Astrocyte (in vitro differentiated cells and primary cell): Measurements from ENCODE around the gene NGFR.

Source experiments
- EZH2 ChIP-seq: IDR thresholded peaks from 2 replicates; pipeline ENCODE4 v1.6.1; 2012; ENCODE audit warnings: mild to moderate bottlenecking, low read length, inconsistent platforms; ENCODE audit not compliant: insufficient read depth
- TF ChIP-seq, protein P1 (sequence below): IDR thresholded peaks from 2 replicates; pipeline ENCODE4 v1.5.1; 2011; ENCODE audit warnings: low read depth, mild to moderate bottlenecking, inconsistent platforms, low read length, moderate library complexity; ENCODE audit not compliant: insufficient read depth

DNA sequence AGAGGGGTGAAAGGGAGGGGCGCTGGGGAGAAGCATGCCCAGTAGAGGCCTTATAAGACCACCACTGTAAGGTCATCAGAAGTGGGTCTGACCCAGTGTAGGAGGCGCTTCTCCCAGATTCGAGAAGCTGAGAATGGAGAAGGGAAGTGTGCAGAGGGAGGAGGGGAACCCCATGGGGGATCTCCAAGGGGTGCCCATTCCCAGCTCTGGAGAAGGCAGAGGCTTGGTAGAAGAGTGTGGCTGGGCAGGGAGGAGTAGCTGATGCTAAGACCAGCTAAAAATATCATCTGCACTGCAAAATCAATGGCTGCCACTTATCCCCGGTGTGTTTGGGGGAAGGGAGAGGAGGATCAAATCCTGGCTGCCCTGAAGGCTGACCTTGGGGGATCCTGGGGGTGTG, 7.2 kb downstream of the NGFR start:
- TF ChIP-seq, protein P1, sequence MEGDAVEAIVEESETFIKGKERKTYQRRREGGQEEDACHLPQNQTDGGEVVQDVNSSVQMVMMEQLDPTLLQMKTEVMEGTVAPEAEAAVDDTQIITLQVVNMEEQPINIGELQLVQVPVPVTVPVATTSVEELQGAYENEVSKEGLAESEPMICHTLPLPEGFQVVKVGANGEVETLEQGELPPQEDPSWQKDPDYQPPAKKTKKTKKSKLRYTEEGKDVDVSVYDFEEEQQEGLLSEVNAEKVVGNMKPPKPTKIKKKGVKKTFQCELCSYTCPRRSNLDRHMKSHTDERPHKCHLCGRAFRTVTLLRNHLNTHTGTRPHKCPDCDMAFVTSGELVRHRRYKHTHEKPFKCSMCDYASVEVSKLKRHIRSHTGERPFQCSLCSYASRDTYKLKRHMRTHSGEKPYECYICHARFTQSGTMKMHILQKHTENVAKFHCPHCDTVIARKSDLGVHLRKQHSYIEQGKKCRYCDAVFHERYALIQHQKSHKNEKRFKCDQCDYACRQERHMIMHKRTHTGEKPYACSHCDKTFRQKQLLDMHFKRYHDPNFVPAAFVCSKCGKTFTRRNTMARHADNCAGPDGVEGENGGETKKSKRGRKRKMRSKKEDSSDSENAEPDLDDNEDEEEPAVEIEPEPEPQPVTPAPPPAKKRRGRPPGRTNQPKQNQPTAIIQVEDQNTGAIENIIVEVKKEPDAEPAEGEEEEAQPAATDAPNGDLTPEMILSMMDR = no peak
- TF ChIP-seq EZH2 = no peak
